Fibroblast of the aortic adventitia (primary cell): ENCODE data around the gene ARL4A. TPM values are rescaled to one million over a fixed set of nuclear protein-coding genes. Genes with fewer than 3 reads are reported as not detected.

Source experiments
- DNase-seq: peaks from one replicate; pipeline ENCODE4 v3.0.0-alpha.2; 2010; ENCODE audit warnings: low read depth
- H3K4me3 ChIP-seq: 2 replicates; pipeline ENCODE4 v1.5.1; 2011; ENCODE audit warnings: low read depth, mild to moderate bottlenecking, control low read depth, low read length, moderate library complexity
- total RNA-seq: library from RNA; depleted of rRNA; stranded (reverse); fragments of >200 nt; gene quantifications from 2 replicates; pipeline ENCODE4 v1.2.3, GENCODE V29; 2012; ENCODE audit warnings: low replicate concordance
- TF ChIP-seq, protein P1 (sequence below): IDR thresholded peaks from 2 replicates; pipeline ENCODE4 v1.5.1; 2011; ENCODE audit warnings: mild to moderate bottlenecking, low read length, control low read depth, inconsistent platforms; ENCODE audit not compliant: insufficient read depth

ARL4A gene
- total RNA-seq, 1 donor = 25.8 TPM

DNA sequence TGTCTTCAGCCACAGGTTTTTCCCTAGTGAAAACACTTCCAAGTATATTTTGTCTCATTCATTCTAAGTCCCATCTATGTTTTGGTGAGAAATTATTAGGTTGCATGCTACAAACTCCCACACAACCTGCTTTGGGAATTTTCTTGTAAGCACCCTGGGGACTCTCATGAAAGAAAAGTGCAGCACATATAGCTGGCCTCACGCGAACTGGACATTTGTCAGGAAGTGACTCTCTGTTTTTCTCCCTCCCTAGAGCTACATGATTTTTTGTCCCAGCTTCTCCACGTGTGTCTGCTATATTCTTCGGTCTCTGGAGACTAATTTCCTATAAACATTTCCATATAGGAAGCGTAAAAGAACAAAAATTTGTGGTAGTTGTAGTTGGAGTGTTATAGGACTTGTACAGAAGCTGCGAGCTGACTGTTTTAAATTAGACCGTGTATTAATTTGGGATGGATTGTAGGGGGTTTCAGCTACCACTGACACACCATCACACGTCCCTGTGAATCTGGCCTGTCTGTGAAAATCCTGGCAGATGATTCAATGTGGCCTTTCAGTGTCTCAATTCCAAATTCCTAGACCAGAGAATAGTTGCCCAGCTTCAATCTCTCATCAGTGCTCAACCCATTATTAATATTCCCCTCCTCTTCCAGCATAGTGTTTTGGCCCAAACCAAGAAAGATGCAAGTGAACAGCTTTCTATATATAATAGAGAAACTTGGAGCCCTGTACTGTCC is 40.2 kb downstream of the ARL4A start:
- no peak overlapping the region for H3K4me3 ChIP-seq
- TF ChIP-seq, protein P1, sequence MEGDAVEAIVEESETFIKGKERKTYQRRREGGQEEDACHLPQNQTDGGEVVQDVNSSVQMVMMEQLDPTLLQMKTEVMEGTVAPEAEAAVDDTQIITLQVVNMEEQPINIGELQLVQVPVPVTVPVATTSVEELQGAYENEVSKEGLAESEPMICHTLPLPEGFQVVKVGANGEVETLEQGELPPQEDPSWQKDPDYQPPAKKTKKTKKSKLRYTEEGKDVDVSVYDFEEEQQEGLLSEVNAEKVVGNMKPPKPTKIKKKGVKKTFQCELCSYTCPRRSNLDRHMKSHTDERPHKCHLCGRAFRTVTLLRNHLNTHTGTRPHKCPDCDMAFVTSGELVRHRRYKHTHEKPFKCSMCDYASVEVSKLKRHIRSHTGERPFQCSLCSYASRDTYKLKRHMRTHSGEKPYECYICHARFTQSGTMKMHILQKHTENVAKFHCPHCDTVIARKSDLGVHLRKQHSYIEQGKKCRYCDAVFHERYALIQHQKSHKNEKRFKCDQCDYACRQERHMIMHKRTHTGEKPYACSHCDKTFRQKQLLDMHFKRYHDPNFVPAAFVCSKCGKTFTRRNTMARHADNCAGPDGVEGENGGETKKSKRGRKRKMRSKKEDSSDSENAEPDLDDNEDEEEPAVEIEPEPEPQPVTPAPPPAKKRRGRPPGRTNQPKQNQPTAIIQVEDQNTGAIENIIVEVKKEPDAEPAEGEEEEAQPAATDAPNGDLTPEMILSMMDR = no peak
- peak; percentile 49 for DNase-seq

DNA sequence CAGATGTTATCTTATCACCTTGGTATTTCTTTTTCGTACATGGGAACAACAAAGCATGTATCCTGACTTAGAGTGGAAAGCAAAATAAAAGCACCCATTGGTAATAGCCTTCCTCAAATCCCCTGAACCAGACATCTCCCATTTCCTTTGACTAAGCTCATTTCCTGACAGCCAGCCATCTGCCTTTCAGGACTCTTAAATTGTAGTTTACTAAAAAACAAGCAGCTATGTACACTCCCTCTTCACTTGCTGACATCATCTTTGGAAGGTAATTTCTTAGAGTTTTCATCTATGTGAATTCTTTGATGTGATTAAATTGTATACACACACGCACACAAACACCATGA is 40.7 kb downstream of the ARL4A start:
- no peak overlapping the region for H3K4me3 ChIP-seq
- TF ChIP-seq, protein P1 = no peak
- DNase-seq = peak; percentile 19

DNA sequence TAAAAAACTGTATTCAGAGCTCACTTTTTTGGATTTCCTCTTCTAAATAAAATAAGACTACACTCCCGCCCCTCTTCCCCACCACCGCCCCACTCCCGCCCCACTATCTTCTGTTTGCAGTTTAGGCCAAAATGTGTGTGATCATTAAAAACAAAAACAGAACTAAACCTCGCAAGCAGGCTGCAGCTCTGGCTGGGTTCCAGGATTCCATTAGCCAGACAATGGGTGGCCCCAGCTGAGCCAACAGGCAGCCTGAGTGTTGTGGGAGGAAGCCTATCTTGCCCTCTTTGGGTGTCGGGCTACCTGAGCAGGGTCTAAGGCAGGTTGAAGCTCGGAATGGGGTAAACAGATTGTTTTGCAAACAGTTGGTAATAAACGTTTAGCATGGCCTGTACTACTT is 41.7 kb downstream of the ARL4A start:
- no peak overlapping the region for H3K4me3 ChIP-seq
- TF ChIP-seq, protein P1 = no peak
- peak; percentile 73 for DNase-seq

DNA sequence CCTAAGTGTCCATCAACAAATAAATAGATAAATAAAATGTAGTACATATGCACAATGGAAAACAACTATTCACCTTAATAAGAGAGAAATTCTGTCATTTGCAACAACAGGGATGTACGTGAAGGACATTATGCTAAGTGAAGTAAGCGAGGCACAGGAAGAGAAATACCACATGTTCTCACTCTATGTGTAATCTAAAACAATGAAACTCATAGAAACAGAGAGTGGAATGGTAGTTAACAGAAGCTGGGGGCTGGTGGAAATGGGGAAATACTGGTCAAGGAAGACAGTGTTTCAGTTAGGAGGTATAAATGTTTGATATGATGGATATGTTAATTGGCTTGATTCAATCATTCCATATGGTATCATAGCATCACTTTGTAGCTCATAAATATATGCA is 43.1 kb downstream of the ARL4A start:
- TF ChIP-seq, protein P1 = no peak
- no peak overlapping the region for H3K4me3 ChIP-seq
- DNase-seq = no peak

DNA sequence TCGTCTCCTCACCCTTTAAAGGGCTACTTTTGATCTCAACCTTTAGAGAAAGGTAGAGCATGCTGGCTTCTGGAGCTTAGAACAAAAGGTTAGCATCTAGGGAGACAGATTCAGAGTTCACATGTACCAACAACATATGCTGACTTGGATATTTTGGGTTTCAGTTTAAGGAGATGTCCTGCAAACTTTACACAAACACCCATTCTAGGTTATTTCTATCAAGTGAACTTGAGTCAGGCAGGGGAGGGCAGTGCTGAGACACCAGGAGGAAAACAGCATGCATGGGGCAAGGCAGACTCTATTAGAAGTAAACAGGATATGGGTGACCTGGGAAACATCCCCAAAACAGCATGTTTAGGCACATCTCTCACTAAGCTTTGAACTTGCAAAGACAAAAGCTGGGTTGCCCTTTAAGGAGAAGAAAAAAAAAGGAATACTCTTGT is 43.8 kb downstream of the ARL4A start:
- TF ChIP-seq, protein P1 = peak; percentile 6
- DNase-seq = peak; percentile 38
- no peak overlapping the region for H3K4me3 ChIP-seq

DNA sequence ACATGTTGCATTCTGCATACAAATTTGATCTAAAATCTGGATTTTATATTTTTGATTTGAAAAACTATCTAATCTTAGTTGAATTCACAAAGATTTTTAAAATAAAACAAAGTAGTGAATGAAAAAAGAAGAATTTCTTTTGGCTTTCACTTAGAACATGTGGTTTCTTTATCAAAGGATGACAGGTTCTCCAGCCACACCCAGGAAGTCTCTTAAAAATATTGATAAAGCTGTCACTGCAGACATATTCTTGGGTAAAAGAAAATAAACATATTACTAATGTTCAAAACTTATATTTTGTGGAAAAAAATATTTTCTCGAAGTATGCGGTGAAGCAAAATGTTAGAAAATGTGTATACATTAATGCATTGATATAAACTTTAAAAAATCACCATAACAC is 44.3 kb downstream of the ARL4A start:
- DNase-seq = peak; percentile 56
- TF ChIP-seq, protein P1 = no peak
- no peak overlapping the region for H3K4me3 ChIP-seq

DNA sequence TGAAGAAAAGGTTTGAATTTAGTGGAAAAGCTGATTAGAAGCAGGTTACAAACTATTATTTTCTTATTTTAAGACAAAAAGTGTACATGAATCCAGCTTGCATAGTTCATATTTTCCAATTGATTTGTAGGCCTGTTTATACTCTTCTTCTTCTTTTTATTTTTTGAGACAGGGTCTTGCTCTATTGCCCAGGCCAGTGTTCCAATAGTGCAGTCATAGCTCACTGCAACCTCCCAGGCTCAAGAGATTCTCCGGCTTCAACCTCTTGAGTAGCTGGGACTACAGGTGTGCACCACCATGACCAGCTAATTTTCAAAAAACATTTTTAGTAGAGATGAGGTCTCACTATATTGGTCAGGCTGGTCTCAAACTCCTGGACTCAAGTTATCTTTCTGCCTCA is 45.0 kb downstream of the ARL4A start:
- DNase-seq = no peak
- TF ChIP-seq, protein P1 = no peak
- no peak overlapping the region for H3K4me3 ChIP-seq
